HG02610 (cell line): ENCODE results near the gene RPL4.

Experiments
- ATAC-seq: cut with Tn5 transposase; IDR thresholded peaks from one replicate; pipeline ENCODE4 v1.9.1; 2021; ENCODE audit warnings: mild to moderate bottlenecking, moderate library complexity; ENCODE audit not compliant: unreplicated experiment

The RPL4 gene

DNA sequence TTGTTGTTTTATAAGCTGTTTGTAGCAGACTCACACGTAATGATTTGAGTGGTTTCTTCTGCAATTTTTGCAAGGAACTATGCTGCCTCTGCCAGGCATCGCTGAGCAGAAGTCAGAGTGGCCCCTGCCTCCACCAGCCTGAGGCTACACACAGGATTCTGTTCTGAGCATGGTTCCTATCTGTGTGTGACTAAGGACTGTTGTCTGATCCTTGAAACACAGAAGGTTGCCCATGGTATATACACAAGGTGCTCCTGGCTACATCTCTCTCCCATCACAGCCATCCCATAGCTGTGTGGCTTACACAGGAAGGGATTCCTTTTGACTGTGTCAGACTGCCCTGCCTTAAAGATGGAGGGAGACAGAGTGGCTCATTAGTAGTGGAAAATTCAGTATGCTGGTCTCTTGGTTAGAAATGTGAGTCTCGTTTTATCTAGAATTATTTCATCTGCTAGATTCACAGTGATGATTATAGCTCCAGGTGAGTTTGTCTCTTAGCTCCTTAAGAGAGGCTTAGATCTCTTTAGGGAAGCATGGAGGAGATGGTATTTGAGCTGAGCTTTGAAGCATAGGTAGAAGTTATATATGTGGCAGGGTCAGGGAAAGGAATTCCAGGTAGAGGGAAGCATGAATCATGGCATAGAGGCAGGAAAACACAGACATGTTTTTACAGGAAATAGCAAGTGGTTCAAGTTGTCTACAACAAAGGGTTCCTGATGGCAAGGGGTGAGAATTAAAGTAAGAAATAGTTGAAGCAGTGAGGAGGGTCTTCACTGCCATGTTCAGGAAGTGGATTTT is 44.6 kb downstream of the RPL4 start:
- no peak for ATAC-seq

DNA sequence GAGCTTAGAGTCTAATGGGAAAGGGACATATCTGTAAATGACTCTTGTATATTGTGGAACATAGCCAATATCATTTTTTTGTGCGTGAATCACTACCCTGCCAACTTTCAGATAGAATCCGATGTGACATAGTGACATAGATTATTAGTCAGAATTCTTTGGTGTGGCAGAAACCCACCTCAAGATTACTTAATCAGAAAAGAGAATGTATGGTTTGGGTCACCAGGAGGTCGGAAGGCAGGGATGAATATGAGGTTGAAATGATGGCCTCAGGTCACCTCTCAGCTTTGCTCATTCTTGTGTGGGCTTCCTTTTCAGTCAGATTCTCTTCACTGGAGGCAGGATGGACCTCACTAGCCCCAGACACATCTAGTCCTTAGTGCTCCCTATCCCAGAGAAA is 48.4 kb downstream of the RPL4 start:
- no peak for ATAC-seq

DNA sequence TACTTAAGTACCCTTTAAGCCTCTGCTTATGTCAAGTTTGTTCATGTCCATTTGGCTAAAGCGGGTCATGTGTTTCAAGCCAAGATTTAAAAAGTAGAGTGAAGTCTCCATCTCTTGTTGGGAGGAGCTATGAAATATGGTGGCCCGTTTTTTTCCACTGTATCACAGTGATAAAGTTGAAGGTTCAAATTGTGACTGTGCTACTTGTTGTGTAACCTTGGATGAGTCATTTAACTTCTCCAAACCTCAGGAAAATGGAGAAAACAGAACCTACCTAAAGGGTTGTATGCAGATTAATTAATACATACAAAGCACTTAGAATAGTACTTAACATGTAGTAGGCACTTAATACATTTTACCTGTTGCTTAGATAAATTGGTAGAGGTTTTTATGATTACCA is 50.5 kb downstream of the RPL4 start:
- no peak for ATAC-seq

DNA sequence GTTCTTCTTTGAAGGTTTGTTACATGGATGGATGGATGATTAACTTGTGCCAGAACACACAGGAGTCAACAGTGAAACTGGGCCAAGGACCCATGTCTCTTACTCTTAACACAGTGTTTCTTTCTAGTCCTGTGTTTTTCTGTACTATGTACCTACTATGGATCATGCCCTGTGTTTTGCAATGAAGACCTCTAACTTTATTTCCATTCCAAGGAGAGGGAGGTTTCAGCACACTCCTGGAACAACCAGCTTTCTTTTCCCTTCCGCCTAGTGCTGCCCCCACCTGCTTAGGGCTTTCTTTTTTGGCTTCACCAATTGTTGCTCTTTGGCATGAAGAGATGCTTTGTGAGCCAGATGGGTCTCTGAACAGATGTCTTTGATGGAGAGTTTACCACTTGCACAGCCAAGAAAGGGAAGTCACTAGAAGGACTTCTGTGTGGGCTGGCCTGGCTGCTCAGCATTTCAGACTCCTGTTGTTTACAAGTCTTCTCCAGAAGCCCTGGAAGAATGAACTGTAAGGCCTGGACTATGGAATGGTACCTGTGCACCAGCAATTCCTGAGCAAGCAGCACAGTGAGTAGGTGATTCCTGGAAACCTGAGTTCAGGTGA is 51.6 kb downstream of the RPL4 start:
- no peak for ATAC-seq

DNA sequence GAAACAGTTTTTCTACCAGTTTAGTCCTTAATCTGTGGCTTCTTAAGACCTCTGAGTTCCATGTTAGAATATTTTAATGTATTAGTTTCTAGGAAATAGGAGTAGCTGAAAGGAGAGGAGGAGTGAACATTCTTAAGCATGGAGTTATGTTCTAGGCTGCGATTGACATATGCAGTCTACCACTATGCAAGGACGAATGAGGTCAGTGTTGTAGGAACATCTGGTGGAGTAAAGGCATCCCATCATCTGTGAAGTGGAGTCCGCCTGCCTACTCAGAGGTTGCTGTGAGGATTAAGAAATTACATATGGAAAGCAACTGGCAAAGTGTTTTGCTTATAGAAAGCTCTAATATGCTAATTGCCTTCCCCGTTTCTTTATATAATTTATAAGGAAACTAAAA is 52.2 kb downstream of the RPL4 start:
- ATAC-seq: no peak
